ENCODE data around the gene CTBP2. TPM values are rescaled to one million over a fixed set of nuclear protein-coding genes. Genes with fewer than 3 reads are reported as not detected.
"Not testable (repeated sequence)": the region's sequence is repeated elsewhere in the genome, so short reads cannot be mapped to it uniquely, and the experiment has no call there.

Gene CTBP2
- total RNA-seq, 1 donor = 74.3 TPM

DNA sequence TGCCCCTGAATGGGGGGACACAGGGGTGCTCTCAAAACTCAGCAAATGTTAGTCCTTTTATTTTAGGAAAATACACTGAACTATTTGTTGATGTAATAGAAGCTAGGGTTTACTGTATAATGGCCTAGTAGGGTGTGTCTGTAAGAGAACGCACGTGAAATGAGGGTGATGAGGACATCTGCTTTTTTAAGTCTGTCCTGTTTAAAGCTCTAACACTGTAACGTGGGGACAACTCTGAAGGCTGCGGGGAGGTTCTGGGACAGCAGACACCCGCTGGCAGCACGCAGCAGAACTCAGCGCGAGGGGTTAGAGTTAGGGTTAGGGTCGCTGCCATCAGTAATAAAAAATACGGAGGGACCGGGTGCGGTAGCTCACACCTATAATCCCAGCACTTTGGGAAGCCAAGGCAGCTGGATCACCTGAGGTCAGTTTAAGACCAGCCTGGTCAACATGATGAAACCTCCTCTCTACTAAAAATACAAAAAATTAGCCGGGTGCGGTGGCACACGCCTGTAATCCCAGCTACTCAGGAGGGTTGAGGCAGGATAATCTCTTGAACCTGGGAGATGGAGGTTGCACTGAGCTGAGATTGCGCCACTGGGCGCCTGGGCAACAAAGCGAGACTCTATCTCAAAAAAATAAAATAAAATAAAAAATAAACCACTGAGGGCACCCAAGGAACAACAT, 98.0 kb downstream of the CTBP2 start:
- no peak for DNase-seq (ENCODE audit: low read depth)
- no peak overlapping the region for H3K4me3 ChIP-seq (ENCODE audit: low read depth, low read length)
- TF ChIP-seq, protein P1, sequence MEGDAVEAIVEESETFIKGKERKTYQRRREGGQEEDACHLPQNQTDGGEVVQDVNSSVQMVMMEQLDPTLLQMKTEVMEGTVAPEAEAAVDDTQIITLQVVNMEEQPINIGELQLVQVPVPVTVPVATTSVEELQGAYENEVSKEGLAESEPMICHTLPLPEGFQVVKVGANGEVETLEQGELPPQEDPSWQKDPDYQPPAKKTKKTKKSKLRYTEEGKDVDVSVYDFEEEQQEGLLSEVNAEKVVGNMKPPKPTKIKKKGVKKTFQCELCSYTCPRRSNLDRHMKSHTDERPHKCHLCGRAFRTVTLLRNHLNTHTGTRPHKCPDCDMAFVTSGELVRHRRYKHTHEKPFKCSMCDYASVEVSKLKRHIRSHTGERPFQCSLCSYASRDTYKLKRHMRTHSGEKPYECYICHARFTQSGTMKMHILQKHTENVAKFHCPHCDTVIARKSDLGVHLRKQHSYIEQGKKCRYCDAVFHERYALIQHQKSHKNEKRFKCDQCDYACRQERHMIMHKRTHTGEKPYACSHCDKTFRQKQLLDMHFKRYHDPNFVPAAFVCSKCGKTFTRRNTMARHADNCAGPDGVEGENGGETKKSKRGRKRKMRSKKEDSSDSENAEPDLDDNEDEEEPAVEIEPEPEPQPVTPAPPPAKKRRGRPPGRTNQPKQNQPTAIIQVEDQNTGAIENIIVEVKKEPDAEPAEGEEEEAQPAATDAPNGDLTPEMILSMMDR (IDR thresholded peaks at IDR 0.05; ENCODE audit: insufficient read depth, low read depth, low read length) = no peak

DNA sequence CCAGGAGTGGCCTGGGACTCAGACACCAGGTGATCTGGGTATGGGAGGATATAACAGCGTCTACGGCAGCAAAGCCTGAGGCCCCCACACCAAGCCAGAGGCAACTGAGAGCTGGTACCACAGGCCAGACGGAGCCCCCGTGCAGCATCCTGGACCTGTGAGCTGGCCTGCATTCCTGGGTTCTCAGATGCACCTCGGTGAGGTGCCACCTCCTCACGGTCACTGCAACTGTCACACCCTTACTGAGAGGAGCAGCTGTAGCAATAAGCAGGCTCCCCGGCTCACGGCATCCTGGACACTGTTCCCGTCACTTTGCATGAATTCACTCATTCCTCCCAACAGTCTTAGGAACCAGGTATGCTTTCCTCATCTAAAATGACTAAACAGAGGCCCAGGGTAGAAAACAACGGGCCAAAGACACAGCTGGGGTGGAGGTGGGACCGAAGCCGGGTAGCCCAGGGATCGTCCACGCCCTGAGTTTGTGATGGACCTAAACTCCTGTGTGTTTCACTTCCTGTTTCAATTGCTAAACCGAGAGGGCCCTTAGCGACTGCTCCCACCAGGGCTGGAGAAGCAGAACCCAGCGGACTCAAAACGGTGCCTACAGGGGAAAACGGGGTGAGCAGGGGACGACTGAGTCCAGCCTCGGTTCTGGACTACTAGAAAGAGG, 98.7 kb downstream of the CTBP2 start:
- no peak for DNase-seq (ENCODE audit: low read depth)
- H3K4me3 ChIP-seq (ENCODE audit: low read depth, low read length) = no peak overlapping the region
- TF ChIP-seq, protein P1 (IDR thresholded peaks at IDR 0.05; ENCODE audit: insufficient read depth, low read depth, low read length) = no peak

DNA sequence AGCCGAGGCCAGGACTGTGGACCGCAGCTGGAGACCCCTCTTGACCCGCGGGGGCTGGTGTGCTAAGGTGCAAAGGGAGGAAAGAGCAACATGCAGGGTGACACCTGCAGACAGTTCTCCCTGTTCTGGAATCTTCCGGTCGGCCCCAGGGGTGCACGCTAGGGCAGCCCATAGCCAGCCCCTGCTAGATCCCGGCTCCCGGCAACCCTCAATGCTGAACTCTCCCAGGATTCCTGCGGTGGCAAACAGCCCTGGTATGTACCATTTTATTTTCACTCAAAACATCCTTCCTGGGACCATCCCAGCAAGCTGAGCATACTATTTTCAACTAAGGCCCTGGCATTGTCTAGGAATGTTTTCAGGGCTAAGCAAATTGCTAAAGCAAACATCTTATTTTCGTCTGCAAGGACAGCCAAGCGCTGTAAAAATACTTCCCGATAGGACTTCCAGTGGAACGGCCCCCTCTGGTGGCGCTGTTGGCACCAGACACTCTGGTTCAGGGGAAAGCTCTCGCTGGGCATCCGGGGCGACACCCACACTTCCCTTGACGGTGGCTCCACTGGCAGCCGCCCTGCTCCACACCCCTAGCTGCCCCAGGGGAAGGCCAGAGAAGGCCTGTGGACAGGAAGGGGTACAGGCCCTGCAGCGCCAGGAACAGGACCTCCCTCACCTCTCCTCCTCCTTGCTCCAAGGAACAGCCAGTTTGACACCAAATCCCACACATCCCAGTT, 99.4 kb downstream of the CTBP2 start:
- TF ChIP-seq, protein P1 (IDR thresholded peaks at IDR 0.05; ENCODE audit: insufficient read depth, low read depth, low read length) = peak; percentile 80
- DNase-seq (ENCODE audit: low read depth) = peak; percentile 90
- no peak overlapping the region for H3K4me3 ChIP-seq (ENCODE audit: low read depth, low read length)

DNA sequence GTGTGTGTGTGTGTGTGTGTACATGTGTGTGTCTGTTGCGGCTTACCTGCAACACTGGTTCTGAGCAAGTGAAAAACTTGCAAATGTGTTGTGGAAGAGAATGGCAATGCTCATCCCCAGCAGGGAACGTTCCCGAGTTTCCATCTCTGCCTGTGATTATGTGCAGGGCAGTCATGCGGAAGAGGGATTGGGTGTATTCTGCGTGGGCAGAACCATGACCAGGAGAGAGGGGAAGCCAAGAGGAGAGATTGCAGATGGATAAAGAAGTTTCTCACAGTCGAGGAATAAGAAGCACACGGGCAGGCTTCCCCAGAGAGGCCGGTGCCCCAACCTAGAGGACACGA, 99.9 kb downstream of the CTBP2 start:
- DNase-seq (ENCODE audit: low read depth) = peak; percentile 73
- H3K4me3 ChIP-seq (ENCODE audit: low read depth, low read length) = no peak overlapping the region
- TF ChIP-seq, protein P1 (IDR thresholded peaks at IDR 0.05; ENCODE audit: insufficient read depth, low read depth, low read length) = no peak

DNA sequence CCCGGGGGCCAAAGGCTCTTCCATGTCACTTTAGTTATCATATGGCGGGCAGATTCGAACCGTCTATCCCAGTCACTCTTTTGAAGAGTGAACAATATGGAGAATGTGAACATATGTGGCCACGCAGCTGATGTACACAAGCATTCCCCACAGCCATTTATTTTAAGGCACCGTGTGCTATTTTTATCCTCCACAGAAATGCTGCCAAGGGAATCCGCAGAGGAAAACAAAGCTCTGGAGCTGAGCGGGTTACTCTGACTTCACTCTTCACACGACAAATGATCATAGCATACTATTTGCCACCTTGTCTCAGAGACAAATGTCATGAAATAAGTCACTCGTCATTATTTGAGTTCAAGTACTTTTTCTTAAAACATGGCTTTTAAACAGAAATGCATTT, 100.3 kb downstream of the CTBP2 start:
- DNase-seq (ENCODE audit: low read depth) = no peak
- H3K4me3 ChIP-seq (ENCODE audit: low read depth, low read length) = no peak overlapping the region
- TF ChIP-seq, protein P1 (IDR thresholded peaks at IDR 0.05; ENCODE audit: insufficient read depth, low read depth, low read length) = no peak

DNA sequence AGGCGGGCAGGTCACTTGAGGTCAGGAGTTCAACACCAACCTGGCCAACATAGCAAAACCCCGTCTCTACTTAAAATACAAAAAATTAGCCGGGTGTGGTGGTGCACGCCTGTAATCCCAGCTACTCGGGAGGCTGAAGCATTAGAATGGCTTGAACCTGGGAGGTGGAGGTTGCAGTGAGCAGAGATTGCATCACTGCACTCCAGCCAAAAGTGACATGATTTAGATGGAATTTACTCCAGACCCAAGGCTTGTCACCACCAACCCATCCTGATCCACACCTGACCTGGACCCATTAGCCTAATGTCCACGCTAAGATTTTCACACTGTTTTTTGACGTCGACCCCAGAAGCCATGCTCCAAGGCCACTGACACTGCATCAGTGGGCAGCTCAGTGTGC, 101.0 kb downstream of the CTBP2 start:
- DNase-seq (ENCODE audit: low read depth); H3K4me3 ChIP-seq (ENCODE audit: low read depth, low read length): not testable (repeated sequence)
